Measurements from ENCODE around the gene PCDH9.

The PCDH9 gene

DNA sequence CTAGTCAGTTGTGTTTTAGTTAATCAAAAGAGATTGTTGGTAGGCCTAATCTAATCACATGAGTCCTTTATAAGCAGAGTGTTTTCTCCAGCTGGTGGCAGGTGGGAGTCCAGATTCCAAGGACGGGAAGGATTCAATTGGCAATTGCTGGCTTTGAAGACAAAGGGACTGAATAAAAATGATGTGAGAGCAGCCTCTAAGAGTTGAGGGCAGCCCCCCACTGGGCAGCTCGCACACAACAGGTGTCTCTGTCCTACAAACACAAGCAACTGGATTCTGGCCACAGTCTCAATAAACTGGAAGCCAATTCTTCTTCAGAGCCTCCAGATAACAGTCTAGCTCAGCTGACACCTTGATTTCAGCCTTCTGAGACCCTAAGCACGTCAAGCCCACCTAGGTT is 915.2 kb downstream of the PCDH9 start:
- peak overlapping the region; percentile 82; the same call in 1 of the 2 replicates for H2AFZ ChIP-seq (ENCODE audit: low read length)
- H3F3A ChIP-seq (ENCODE audit: insufficient read depth, low read length) = no peaks in the 10 kb centered on the region; the same call in 1 of the 2 replicates
- H3K4me3 ChIP-seq (ENCODE audit: low read depth, low read length, poor library complexity, severe bottlenecking) = no peak overlapping the region
- no peaks in the 10 kb centered on the region for H4K20me1 ChIP-seq (ENCODE audit: insufficient read depth, low read length)
- H3K4me1 ChIP-seq (ENCODE audit: insufficient read depth, low read length, severe bottlenecking) = peaks cover 34% of the 10 kb centered on the region
- no peaks in the 10 kb centered on the region; the same call in 1 of the 2 replicates for H3K36me3 ChIP-seq (ENCODE audit: insufficient read depth, low read length)
- no peaks in the 10 kb centered on the region for H3K27me3 ChIP-seq (ENCODE audit: insufficient read depth, low read length)
- no peak overlapping the region for H3K4me2 ChIP-seq (ENCODE audit: low read length)
- no peaks in the 10 kb centered on the region for H3K9me2 ChIP-seq (ENCODE audit: low read depth, low read length)
- no peaks in the 10 kb centered on the region for H3K79me2 ChIP-seq (ENCODE audit: insufficient read depth, low read length)
- TF ChIP-seq EZH2 (IDR thresholded peaks at IDR 0.05; ENCODE audit: borderline replicate concordance, low read length) = no peak
- TF ChIP-seq, protein P1, sequence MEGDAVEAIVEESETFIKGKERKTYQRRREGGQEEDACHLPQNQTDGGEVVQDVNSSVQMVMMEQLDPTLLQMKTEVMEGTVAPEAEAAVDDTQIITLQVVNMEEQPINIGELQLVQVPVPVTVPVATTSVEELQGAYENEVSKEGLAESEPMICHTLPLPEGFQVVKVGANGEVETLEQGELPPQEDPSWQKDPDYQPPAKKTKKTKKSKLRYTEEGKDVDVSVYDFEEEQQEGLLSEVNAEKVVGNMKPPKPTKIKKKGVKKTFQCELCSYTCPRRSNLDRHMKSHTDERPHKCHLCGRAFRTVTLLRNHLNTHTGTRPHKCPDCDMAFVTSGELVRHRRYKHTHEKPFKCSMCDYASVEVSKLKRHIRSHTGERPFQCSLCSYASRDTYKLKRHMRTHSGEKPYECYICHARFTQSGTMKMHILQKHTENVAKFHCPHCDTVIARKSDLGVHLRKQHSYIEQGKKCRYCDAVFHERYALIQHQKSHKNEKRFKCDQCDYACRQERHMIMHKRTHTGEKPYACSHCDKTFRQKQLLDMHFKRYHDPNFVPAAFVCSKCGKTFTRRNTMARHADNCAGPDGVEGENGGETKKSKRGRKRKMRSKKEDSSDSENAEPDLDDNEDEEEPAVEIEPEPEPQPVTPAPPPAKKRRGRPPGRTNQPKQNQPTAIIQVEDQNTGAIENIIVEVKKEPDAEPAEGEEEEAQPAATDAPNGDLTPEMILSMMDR (IDR thresholded peaks at IDR 0.05; ENCODE audit: low read length) = peak; percentile 20; the same call in 1 of the 2 replicates
- H3K9me3 ChIP-seq (ENCODE audit: low read length) = peaks cover 23% of the 10 kb centered on the region
- no peak overlapping the region for H3K9ac ChIP-seq (ENCODE audit: low read length)
- H3K27ac ChIP-seq (ENCODE audit: low read depth, low read length, poor library complexity, severe bottlenecking) = no peak overlapping the region

DNA sequence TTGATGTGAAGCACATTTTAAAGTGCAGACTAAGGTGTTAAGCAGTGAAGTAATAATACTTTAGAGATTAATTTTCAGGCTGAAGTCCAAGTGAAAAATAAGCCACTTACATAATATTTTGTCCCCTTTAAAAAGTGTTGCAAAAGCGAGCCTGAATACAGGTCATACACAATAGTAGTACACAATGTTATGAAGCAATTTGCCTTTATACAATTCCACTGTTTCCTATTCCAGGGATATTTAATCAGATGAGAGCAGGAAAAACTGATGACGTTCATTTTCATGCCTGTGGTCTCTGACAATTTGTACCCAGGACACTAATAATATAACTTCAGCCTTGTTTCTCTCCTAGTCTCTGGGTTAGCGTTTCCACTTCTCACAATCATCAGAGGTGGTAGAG is 916.7 kb downstream of the PCDH9 start:
- H3K4me3 ChIP-seq (ENCODE audit: low read depth, low read length, poor library complexity, severe bottlenecking) = no peak overlapping the region
- H3K4me2 ChIP-seq (ENCODE audit: low read length) = no peak overlapping the region
- no peaks in the 10 kb centered on the region for H4K20me1 ChIP-seq (ENCODE audit: insufficient read depth, low read length)
- no peak overlapping the region for H2AFZ ChIP-seq (ENCODE audit: low read length)
- H3K9me3 ChIP-seq (ENCODE audit: low read length) = peaks cover 15% of the 10 kb centered on the region
- H3K9ac ChIP-seq (ENCODE audit: low read length) = no peak overlapping the region
- H3K36me3 ChIP-seq (ENCODE audit: insufficient read depth, low read length) = no peaks in the 10 kb centered on the region; the same call in 1 of the 2 replicates
- H3K4me1 ChIP-seq (ENCODE audit: insufficient read depth, low read length, severe bottlenecking) = peaks cover 44% of the 10 kb centered on the region
- TF ChIP-seq EZH2 (IDR thresholded peaks at IDR 0.05; ENCODE audit: borderline replicate concordance, low read length) = no peak
- TF ChIP-seq, protein P1 (IDR thresholded peaks at IDR 0.05; ENCODE audit: low read length) = no peak
- H3K79me2 ChIP-seq (ENCODE audit: insufficient read depth, low read length) = no peaks in the 10 kb centered on the region
- H3F3A ChIP-seq (ENCODE audit: insufficient read depth, low read length) = no peaks in the 10 kb centered on the region; the same call in 1 of the 2 replicates
- H3K9me2 ChIP-seq (ENCODE audit: low read depth, low read length) = no peaks in the 10 kb centered on the region
- no peak overlapping the region for H3K27ac ChIP-seq (ENCODE audit: low read depth, low read length, poor library complexity, severe bottlenecking)
- no peaks in the 10 kb centered on the region for H3K27me3 ChIP-seq (ENCODE audit: insufficient read depth, low read length)

DNA sequence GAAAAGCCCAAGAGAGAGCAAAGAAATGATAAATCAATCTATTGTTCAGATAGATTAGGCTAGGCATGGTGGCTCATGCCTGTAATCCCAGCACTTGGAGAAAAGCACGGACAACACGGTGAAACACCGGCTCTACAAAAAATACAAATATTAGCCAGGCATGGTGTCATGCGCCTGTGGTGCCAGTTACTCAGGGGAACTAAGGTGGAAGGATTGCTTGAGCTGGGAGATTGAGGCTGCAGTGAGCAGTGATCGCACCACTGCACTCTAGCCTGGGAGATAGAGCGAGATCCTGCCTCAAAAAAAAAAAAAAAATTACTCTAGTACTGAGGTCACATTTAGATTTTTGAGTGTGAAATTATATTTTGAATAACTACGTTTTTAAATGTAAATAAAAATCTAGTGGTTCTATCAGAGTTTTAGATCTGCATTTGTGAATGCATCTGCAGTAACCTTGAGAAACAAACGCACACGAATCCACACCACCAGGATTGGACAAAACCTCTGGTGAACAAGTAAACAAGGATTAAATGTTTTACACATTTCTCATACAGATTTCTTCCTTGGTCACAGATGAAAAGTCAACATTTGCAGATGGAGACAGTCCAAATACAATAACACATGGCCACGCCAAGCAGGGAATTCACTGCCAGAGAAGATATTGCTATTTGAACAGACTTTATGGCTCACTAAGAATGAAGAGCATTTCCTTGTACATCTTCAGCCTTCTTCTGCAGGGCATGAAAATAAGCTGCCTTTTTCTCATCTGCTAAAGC is 917.6 kb downstream of the PCDH9 start:
- H3K4me2 ChIP-seq (ENCODE audit: low read length) = peak overlapping the region; percentile 18; the same call in 1 of the 2 replicates
- H3K9me3 ChIP-seq (ENCODE audit: low read length) = peaks cover 14% of the 10 kb centered on the region
- no peaks in the 10 kb centered on the region for H3K27me3 ChIP-seq (ENCODE audit: insufficient read depth, low read length)
- H3K9me2 ChIP-seq (ENCODE audit: low read depth, low read length) = no peaks in the 10 kb centered on the region
- no peaks in the 10 kb centered on the region for H3K79me2 ChIP-seq (ENCODE audit: insufficient read depth, low read length)
- TF ChIP-seq EZH2 (IDR thresholded peaks at IDR 0.05; ENCODE audit: borderline replicate concordance, low read length) = no peak
- TF ChIP-seq, protein P1 (IDR thresholded peaks at IDR 0.05; ENCODE audit: low read length) = no peak
- peak overlapping the region; percentile 32; the same call in 1 of the 2 replicates for H2AFZ ChIP-seq (ENCODE audit: low read length)
- H3F3A ChIP-seq (ENCODE audit: insufficient read depth, low read length) = no peaks in the 10 kb centered on the region; the same call in 1 of the 2 replicates
- peaks cover 53% of the 10 kb centered on the region for H3K4me1 ChIP-seq (ENCODE audit: insufficient read depth, low read length, severe bottlenecking)
- H3K9ac ChIP-seq (ENCODE audit: low read length) = no peak overlapping the region
- no peak overlapping the region for H3K27ac ChIP-seq (ENCODE audit: low read depth, low read length, poor library complexity, severe bottlenecking)
- no peaks in the 10 kb centered on the region for H4K20me1 ChIP-seq (ENCODE audit: insufficient read depth, low read length)
- no peaks in the 10 kb centered on the region for H3K36me3 ChIP-seq (ENCODE audit: insufficient read depth, low read length)
- H3K4me3 ChIP-seq (ENCODE audit: low read depth, low read length, poor library complexity, severe bottlenecking) = no peak overlapping the region

Measured in OCI-LY1 (cell line).